Ramos (cell line): Measurements from ENCODE around the gene RHBDD1.

Experiments
- in situ Hi-C: fragments of 300-500 bp; cut with MboI; formaldehyde crosslinking; loops from one replicate; pipeline ENCODE4 v1.14.3; 2022; ENCODE audit warnings: low sequenced_read_pairs; ENCODE audit not compliant: unreplicated experiment

The RHBDD1 gene

GRCh38 chr2:226877491-226877890 is 41.6 kb downstream of the RHBDD1 start:
- in situ Hi-C loops = no loop called here

GRCh38 chr2:226881287-226881686 is 45.4 kb downstream of the RHBDD1 start:
- in situ Hi-C loops = no loop called here

DNA sequence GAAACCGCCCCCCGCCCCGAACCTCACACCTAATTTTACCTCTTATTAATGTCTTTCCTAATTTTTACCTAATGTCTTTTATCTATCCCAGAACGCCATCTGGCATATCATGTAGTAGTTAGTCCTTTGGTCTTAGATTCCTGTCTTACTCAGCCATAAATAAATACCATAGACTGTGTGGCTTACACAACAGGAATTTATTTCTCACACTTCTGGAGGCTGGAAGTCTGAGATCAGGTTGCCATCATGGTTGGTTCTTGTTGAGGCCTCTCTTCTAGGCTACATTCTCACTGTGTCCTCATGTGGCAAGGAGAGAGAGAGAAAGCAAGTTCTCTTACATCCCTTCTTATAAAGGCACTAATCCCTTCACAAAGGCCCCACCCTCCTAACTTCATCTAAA is 46.8 kb downstream of the RHBDD1 start:
- in situ Hi-C loops = no loop called here

DNA sequence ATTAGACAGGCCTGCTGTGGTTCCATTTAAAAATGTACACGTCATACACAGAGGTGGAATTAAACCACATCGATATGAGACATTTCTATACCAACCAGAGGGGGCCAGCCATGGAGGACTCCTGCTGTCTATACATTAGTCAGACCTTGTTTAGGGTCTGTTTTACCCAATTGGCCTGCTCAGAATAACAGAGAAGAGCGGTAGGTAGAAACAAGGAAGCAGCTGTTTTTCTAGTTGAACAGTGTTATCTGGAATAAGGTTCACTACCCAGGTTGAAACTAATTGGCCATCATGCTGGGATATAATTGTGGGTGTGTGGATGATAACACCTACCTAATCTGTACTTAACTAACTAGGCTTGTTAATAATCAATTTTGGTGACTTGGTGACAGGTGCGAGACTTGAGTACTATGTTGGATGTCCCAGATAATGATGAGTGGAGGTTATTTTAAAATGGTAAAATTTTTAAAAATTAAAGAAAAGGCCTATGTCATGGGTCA is 47.5 kb downstream of the RHBDD1 start:
- in situ Hi-C loops = no loop called here

DNA sequence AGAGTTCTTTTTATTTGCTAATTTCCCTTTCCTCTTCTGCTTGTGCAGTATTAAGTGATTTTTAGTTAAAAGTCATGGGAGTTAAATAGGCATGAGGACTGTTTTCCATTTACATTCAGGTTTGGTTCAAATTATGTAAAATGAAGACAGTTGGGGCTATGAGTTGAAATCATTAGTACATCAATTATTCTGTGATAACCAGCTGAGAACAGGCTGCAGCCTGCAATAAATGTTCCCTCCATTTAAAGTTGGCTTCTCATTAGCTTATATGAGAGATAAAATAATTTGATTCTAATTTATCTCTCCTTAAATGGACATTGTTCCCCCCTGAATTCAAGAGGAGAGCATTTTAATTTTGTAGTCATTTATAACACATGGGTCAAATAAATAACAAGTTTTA is 48.3 kb downstream of the RHBDD1 start:
- in situ Hi-C loops = no loop called here

- in situ Hi-C loops = no loop called here
Measured at GRCh38 chr2:226885769-226886435, 50.0 kb downstream of the RHBDD1 start.

- in situ Hi-C loops = no loop called here
Measured at GRCh38 chr2:226887940-226888339, 52.1 kb downstream of the RHBDD1 start.

DNA sequence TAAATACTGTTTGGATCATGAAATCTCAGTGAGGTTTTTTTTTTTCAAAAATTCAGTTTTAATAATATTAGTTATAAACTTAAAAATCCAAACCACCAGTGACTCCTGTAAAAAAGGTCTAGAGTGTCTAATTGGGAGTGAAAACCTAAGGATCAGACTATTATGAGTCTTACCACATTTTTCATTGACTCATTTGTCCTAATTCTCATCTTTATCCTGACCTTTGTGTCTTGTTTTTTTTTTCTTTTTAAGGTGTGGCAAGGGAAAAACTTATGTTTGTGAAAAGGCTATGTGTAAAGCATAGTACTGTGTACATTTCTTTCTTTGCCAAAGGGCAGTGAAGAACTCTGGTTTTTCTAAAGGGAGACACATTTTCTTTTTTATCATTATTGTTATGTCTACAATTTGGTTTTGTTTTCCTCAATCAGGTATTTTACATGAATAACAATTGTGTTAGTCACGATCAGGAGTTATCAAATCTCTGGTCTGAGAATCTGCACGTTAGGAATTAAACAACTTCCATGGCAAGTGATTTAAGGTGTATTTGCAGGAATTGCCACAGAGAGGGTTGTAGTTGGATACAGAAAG is 52.6 kb downstream of the RHBDD1 start:
- in situ Hi-C loops = no loop called here

GRCh38 chr2:226888971-226889370 is 53.1 kb downstream of the RHBDD1 start:
- in situ Hi-C loops = no loop called here

GRCh38 chr2:226890286-226890685 is 54.4 kb downstream of the RHBDD1 start:
- in situ Hi-C loops = no loop called here

GRCh38 chr2:226891780-226892590 is 56.1 kb downstream of the RHBDD1 start:
- in situ Hi-C loops = no loop called here

DNA sequence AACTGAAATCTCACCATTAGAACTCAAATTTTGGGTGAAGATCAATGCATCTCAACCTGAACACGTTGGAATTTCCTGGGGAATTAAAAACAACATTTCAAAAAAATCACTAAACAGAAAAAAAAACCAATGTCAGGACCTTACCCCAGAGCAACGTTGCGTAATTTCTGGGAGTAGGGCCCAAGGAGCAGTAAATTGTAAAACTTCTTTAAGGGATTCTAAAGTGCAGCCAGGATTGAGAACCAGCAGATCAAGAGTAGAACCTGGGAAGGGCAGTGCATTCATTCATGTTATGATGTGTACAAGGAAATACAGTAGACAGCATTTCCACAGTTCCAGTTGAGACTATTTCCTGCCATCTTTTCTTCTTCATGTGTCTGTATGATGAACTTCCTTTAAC is 56.9 kb downstream of the RHBDD1 start:
- in situ Hi-C loops = no loop called here

GRCh38 chr2:226893216-226893615 is 57.4 kb downstream of the RHBDD1 start:
- in situ Hi-C loops = no loop called here

DNA sequence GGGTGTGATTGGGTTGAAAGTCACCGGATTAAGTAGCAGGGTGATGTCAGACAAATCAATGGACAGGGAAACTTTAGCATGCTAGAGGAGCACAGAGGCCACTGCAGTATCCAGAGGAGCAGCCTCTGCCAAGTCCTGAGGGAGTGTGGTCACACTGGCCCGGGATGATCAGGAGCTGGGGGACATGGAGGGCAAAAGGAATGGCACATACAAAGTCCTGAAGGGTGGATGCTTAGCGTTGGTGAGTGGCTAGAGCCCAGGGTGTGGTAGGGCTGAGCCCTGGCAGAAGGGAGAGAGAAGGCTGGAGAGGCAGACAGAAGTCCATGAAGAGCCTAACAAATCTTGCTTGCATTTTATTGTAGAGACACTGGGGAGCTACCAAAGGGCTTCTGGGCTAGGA is 58.9 kb downstream of the RHBDD1 start:
- in situ Hi-C loops = no loop called here

GRCh38 chr2:226895579-226895978 is 59.7 kb downstream of the RHBDD1 start:
- in situ Hi-C loops = no loop called here

DNA sequence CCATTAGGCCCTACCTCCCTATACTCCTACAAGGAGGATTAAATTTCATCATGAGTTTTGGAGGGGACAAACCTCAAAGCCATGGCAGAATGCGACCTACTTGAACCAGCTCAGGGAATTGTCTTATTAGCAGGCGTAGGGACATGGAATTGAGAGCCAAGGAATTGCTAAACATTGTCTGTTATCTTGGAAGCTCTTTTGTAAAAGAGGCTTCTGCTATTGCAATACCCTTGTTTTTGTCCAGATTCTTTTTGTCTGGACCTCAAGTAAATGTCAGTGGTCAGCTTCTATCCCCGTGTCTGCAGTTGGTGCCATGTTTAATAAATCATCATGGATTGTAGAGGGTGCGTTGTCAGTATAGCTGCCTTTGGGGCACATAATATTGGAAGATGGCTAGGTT is 62.3 kb downstream of the RHBDD1 start:
- in situ Hi-C loops = no loop called here

GRCh38 chr2:226898897-226899296 is 63.0 kb downstream of the RHBDD1 start:
- in situ Hi-C loops = no loop called here

GRCh38 chr2:226902041-226902966 is 66.5 kb downstream of the RHBDD1 start:
- in situ Hi-C loops = loop anchor here (5.0 kb wide), 1 partner anchor 70 kb away; no protein-coding TSS in a partner anchor

DNA sequence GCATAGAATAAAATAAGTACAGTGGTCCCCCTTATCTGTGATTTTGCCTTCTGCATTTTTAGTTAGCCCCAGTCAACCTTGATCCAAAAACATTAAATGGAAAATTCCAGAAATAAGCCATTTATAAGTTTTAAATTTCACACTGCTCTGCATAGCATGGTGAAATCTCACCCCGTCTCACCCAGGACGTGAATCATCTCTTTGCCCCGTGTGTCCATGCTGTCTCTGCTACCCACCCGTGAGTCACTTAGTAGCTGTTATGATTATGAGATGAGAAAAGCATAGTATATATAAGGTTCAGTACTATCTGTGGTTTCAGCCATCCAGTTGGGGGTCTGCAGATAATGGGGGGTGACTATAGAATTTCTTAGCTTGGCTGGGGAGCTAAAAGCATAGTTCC is 67.3 kb downstream of the RHBDD1 start:
- in situ Hi-C loops = loop anchor here (5.0 kb wide), 1 partner anchor 69 kb away; no protein-coding TSS in a partner anchor

DNA sequence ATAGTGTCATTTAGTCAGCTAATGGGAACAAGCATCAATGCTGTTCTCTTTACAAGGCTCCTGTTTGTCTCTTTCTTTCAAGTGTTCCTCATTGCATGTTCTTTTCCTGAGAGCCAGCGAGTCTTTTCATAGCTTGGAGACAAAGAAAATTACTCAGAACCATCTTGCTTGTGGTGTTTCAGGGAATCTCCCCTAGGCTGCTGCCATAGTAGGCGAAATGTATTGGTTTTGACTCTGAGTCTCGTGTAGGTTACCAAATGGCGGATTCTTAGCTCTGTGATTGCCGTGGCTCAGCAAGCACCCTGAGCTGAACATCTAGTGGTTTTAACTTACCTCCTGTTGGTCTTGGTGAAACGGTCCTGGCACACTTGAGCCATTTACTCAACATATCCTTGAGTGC is 68.7 kb downstream of the RHBDD1 start:
- in situ Hi-C loops = loop anchor here (5.0 kb wide), 1 partner anchor 68 kb away; no protein-coding TSS in a partner anchor
